ENCODE data around the gene TRAF3IP3.

Gene TRAF3IP3

GRCh38 chr1:209803568-209803967, 47.7 kb downstream of the TRAF3IP3 start:
- DNase-seq = no peak
- Histone ChIP-seq H3K9me3 (ENCODE audit: control extremely low read depth in 1 of 5, control insufficient read depth in 4 of 5, insufficient read depth in 2 of 5, low read depth in 1 of 5, low read length in 4 of 5) (no peaks in the 10 kb centered on the region), H3K4me3 (ENCODE audit: control insufficient read depth in 1 of 7, extremely low read depth in 1 of 7, insufficient read depth in 4 of 7, low read depth in 2 of 7, low read length in 6 of 7) (no peak overlapping the region), H3K36me3 (ENCODE audit: control insufficient read depth in 4 of 4, insufficient read depth in 4 of 4, low read length in 3 of 4) (no peaks in the 10 kb centered on the region), H3K27ac (ENCODE audit: insufficient read depth in 1 of 2, low read depth in 1 of 2, low read length in 2 of 2, poor library complexity in 1 of 2, severe bottlenecking in 2 of 2) (no peak overlapping the region), H3K27me3 (replicated peaks in 2 of 5; ENCODE audit: control insufficient read depth in 4 of 5, insufficient read depth in 5 of 5, low read length in 4 of 5) (peaks cover 0 to 14% (median 2%) of the 10 kb centered on the region in 5 experiments), H3K4me1 (ENCODE audit: control extremely low read depth in 1 of 4, control insufficient read depth in 4 of 4, insufficient read depth in 4 of 4, low read length in 3 of 4) (peaks cover 0 to 12% (median 5%) of the 10 kb centered on the region in 4 experiments)
- ChIA-PET POLR2A (no interaction called here), CTCF (interaction anchor here (3.7 kb wide), 1 partner anchor 20 kb away, joined by 14 read pairs; no protein-coding TSS in a partner anchor)
- WGBS (ENCODE audit: insufficient coverage) = no CpG with 5 or more reads among the region's 1 CpG

DNA sequence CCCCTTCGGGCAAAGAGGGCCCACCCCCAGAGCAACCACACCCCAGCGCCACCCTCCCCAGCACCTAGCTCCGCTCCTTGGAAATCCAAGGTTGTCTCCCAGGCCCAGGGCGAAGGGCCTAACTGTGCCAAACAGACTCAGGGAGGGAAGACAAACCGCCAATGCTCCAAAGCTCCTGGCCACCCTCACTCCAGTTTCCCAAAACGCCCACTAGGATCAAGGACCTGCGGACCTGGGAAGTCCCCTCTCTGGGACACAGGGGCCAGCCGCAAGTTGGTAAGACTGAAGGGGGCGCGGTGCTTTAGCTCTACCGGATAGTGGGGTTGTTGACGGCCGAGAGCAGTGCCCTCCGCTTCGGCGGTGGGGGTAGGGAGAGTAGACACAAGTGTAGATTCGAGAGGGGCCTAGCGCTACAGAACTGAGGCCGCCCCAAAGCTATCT, 49.5 kb downstream of the TRAF3IP3 start:
- ChIA-PET POLR2A (no interaction called here), CTCF (interaction anchor here (0.8 to 12.7 kb wide), 2 partner anchors 17 to 18 kb away, joined by 3 to 106 read pairs; partner anchors contain the start of gene UTP25)
- H3K27ac ChIP-seq (ENCODE audit: insufficient read depth in 1 of 2, low read depth in 1 of 2, low read length in 2 of 2, poor library complexity in 1 of 2, severe bottlenecking in 2 of 2) = no peak overlapping the region
- H3K27me3 ChIP-seq (replicated peaks in 2 of 5; ENCODE audit: control insufficient read depth in 4 of 5, insufficient read depth in 5 of 5, low read length in 4 of 5) = peaks cover 0 to 14% (median 2%) of the 10 kb centered on the region in 5 experiments
- WGBS (ENCODE audit: insufficient coverage) = 67% methylated on average over 10 of the region's 19 CpGs
- H3K36me3 ChIP-seq (ENCODE audit: control insufficient read depth in 4 of 4, insufficient read depth in 4 of 4, low read length in 3 of 4) = no peaks in the 10 kb centered on the region
- DNase-seq = no peak
- H3K4me3 ChIP-seq (ENCODE audit: control insufficient read depth in 1 of 7, extremely low read depth in 1 of 7, insufficient read depth in 4 of 7, low read depth in 2 of 7, low read length in 6 of 7) = peak overlapping the region in 4 of 7 experiments; percentile 52 to 73 (median 69)
- H3K4me1 ChIP-seq (ENCODE audit: control extremely low read depth in 1 of 4, control insufficient read depth in 4 of 4, insufficient read depth in 4 of 4, low read length in 3 of 4) = peaks cover 0 to 12% (median 5%) of the 10 kb centered on the region in 4 experiments
- H3K9me3 ChIP-seq (ENCODE audit: control extremely low read depth in 1 of 5, control insufficient read depth in 4 of 5, insufficient read depth in 2 of 5, low read depth in 1 of 5, low read length in 4 of 5) = no peaks in the 10 kb centered on the region

DNA sequence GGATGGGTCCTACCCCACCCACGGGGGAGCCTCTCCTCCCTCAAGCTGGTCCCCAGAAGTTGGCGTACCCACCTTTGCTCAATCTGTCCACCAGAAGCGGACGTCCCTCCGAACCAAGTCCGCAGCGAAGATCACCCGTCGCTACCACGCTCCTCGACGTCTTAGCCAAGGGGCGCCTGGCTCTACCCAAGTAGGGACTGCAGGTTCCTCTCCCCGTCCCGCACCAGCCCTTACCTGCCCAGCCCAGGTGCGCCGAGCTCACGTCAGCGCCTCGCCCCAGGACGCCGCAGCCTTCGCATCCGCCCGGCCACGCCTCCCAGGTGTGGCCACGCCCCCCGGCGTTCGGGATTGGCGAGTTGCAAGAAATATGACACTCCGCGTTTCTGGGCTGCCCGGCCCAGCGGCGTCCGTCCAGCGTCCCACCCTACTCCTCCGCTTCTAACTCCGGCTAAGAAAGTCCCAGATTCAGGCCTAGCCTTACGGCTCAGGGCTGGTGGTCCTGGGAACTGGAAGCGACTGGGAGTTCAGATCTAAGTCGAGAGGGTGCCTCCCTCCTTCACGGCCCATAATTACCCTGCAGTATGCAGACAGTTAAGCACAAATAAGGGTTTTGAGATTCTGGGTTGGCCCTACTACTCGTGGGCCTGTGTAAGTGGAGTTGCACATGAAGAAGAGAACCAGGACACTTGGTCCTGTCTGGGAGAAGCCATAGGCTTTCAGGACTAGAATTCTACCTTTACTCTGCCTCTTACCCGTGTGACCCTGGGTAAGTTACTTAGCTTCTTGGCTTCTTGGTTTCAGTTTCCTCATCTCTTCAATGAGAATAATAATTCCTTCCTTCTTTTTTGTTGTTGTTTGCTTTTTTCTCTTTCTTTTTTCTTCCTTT, 50.3 kb downstream of the TRAF3IP3 start, which contains the start of gene IRF6:
Gene IRF6 (minus strand): TSS at position 268 of the 886 bp plus-strand sequence. CDS start 4,729 bp downstream, outside the sequence.
- Histone ChIP-seq H3K4me3 (ENCODE audit: control insufficient read depth in 1 of 7, extremely low read depth in 1 of 7, insufficient read depth in 4 of 7, low read depth in 2 of 7, low read length in 6 of 7) (peak within 1 kb of the TSS; percentile 15 to 73 (median 52)), H3K36me3 (ENCODE audit: control insufficient read depth in 4 of 4, insufficient read depth in 4 of 4, low read length in 3 of 4) (no peaks in the 10 kb centered on the region), H3K27ac (ENCODE audit: insufficient read depth in 1 of 2, low read depth in 1 of 2, low read length in 2 of 2, poor library complexity in 1 of 2, severe bottlenecking in 2 of 2) (peak within 1 kb of the TSS in 1 of 2 experiments; percentile 2), H3K9me3 (ENCODE audit: control extremely low read depth in 1 of 5, control insufficient read depth in 4 of 5, insufficient read depth in 2 of 5, low read depth in 1 of 5, low read length in 4 of 5) (no peaks in the 10 kb centered on the region), H3K27me3 (replicated peaks in 2 of 5; ENCODE audit: control insufficient read depth in 4 of 5, insufficient read depth in 5 of 5, low read length in 4 of 5) (peaks cover 0 to 14% (median 0%) of the 10 kb centered on the region in 5 experiments), H3K4me1 (ENCODE audit: control extremely low read depth in 1 of 4, control insufficient read depth in 4 of 4, insufficient read depth in 4 of 4, low read length in 3 of 4) (peaks cover 0 to 12% (median 5%) of the 10 kb centered on the region in 4 experiments)
- peak; percentile 54 to 73 (median 65) for DNase-seq
- POLR2A ChIA-PET = no interaction called here
- 3% methylated on average over 31 of the region's 46 CpGs for WGBS (ENCODE audit: insufficient coverage)
- CTCF ChIA-PET = interaction anchor here (0.8 to 12.7 kb wide), 3 partner anchors 8 to 19 kb away, joined by 3 to 106 read pairs (median 4); partner anchors contain the start of gene UTP25

- POLR2A ChIA-PET = no interaction called here
- Histone ChIP-seq H3K36me3 (ENCODE audit: control insufficient read depth in 4 of 4, insufficient read depth in 4 of 4, low read length in 3 of 4) (no peaks in the 10 kb centered on the region), H3K4me3 (ENCODE audit: control insufficient read depth in 1 of 7, extremely low read depth in 1 of 7, insufficient read depth in 4 of 7, low read depth in 2 of 7, low read length in 6 of 7) (no peak overlapping the region), H3K27me3 (replicated peaks in 2 of 5; ENCODE audit: control insufficient read depth in 4 of 5, insufficient read depth in 5 of 5, low read length in 4 of 5) (peaks cover 0 to 14% (median 0%) of the 10 kb centered on the region in 5 experiments), H3K9me3 (ENCODE audit: control extremely low read depth in 1 of 5, control insufficient read depth in 4 of 5, insufficient read depth in 2 of 5, low read depth in 1 of 5, low read length in 4 of 5) (no peaks in the 10 kb centered on the region), H3K27ac (ENCODE audit: insufficient read depth in 1 of 2, low read depth in 1 of 2, low read length in 2 of 2, poor library complexity in 1 of 2, severe bottlenecking in 2 of 2) (no peak overlapping the region), H3K4me1 (ENCODE audit: control extremely low read depth in 1 of 4, control insufficient read depth in 4 of 4, insufficient read depth in 4 of 4, low read length in 3 of 4) (peaks cover 0 to 12% (median 5%) of the 10 kb centered on the region in 4 experiments)
- CTCF ChIA-PET = interaction anchor here (1.2 to 12.7 kb wide), 2 partner anchors 15 to 20 kb away, joined by 3 to 106 read pairs; partner anchors contain the start of gene UTP25
- DNase-seq = no peak
- WGBS (ENCODE audit: insufficient coverage) = 100% methylated on average over 1 of the region's 4 CpGs
Observed at GRCh38 chr1:209807509-209807908, 51.7 kb downstream of the TRAF3IP3 start.

GRCh38 chr1:209808059-209808581, 52.3 kb downstream of the TRAF3IP3 start:
- Histone ChIP-seq H3K36me3 (ENCODE audit: control insufficient read depth in 4 of 4, insufficient read depth in 4 of 4, low read length in 3 of 4) (no peaks in the 10 kb centered on the region), H3K27me3 (replicated peaks in 2 of 5; ENCODE audit: control insufficient read depth in 4 of 5, insufficient read depth in 5 of 5, low read length in 4 of 5) (peaks cover 0 to 14% (median 0%) of the 10 kb centered on the region in 5 experiments), H3K27ac (ENCODE audit: insufficient read depth in 1 of 2, low read depth in 1 of 2, low read length in 2 of 2, poor library complexity in 1 of 2, severe bottlenecking in 2 of 2) (no peak overlapping the region), H3K4me3 (ENCODE audit: control insufficient read depth in 1 of 7, extremely low read depth in 1 of 7, insufficient read depth in 4 of 7, low read depth in 2 of 7, low read length in 6 of 7) (no peak overlapping the region), H3K9me3 (ENCODE audit: control extremely low read depth in 1 of 5, control insufficient read depth in 4 of 5, insufficient read depth in 2 of 5, low read depth in 1 of 5, low read length in 4 of 5) (no peaks in the 10 kb centered on the region), H3K4me1 (ENCODE audit: control extremely low read depth in 1 of 4, control insufficient read depth in 4 of 4, insufficient read depth in 4 of 4, low read length in 3 of 4) (peaks cover 0 to 12% (median 5%) of the 10 kb centered on the region in 4 experiments)
- ChIA-PET POLR2A (no interaction called here), CTCF (interaction anchor here (0.9 to 12.7 kb wide), 3 partner anchors 15 to 121 kb away, joined by 3 to 106 read pairs (median 3); partner anchors contain the start of gene UTP25)
- no peak for DNase-seq

DNA sequence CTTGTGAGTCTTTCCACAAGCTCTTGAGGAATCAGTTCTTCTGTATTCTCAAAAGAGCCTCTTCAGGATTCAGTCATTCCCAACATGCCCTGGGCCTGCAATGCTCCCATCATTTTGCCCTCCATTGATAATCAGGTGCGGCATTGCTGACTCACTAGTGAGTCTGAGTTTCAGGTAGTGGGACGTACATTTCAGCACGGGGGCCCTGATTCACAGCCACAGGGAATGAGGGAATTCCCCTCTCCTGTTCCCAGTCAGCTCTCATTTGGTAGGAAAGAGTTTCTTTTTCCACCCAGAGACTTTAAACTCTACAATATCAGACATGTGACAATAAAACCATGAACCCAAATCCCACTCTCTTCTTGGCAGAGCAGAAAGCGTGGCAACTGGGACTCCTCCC, 53.8 kb downstream of the TRAF3IP3 start:
- ChIA-PET CTCF (interaction anchor here (12.7 kb wide), 1 partner anchor 13 kb away, joined by 106 read pairs; the partner anchor contains the start of gene UTP25), POLR2A (no interaction called here)
- H3K9me3 ChIP-seq (ENCODE audit: control extremely low read depth in 1 of 5, control insufficient read depth in 4 of 5, insufficient read depth in 2 of 5, low read depth in 1 of 5, low read length in 4 of 5) = no peaks in the 10 kb centered on the region
- H3K4me3 ChIP-seq (ENCODE audit: control insufficient read depth in 1 of 7, extremely low read depth in 1 of 7, insufficient read depth in 4 of 7, low read depth in 2 of 7, low read length in 6 of 7) = no peak overlapping the region
- H3K27ac ChIP-seq (ENCODE audit: insufficient read depth in 1 of 2, low read depth in 1 of 2, low read length in 2 of 2, poor library complexity in 1 of 2, severe bottlenecking in 2 of 2) = no peak overlapping the region
- H3K27me3 ChIP-seq (replicated peaks in 2 of 5; ENCODE audit: control insufficient read depth in 4 of 5, insufficient read depth in 5 of 5, low read length in 4 of 5) = peaks cover 0 to 10% (median 0%) of the 10 kb centered on the region in 5 experiments
- peaks cover 0 to 12% (median 5%) of the 10 kb centered on the region in 4 experiments for H3K4me1 ChIP-seq (ENCODE audit: control extremely low read depth in 1 of 4, control insufficient read depth in 4 of 4, insufficient read depth in 4 of 4, low read length in 3 of 4)
- WGBS (ENCODE audit: insufficient coverage) = 90% methylated on average over 2 of the region's 4 CpGs
- H3K36me3 ChIP-seq (ENCODE audit: control insufficient read depth in 4 of 4, insufficient read depth in 4 of 4, low read length in 3 of 4) = no peaks in the 10 kb centered on the region
- no peak for DNase-seq
